Esophagus muscularis mucosa (tissue), 4 donors: ENCODE data around the gene ANGPTL4.
"Not testable (repeated sequence)": the region's sequence is repeated elsewhere in the genome, so short reads cannot be mapped to it uniquely, and the experiment has no call there.

Experiments
- CTCF ChIP-seq, 3 experiments: fragments of 200-600 bp in 2 of 3; fragments of 450-650 bp in 1 of 3; sonication (generic) in 2 of 3; IDR thresholded peaks; one replicate each; pipeline ENCODE4 v1.5.1; 2017 to 2019; ENCODE audit warnings: antibody characterized with exemption in 3 of 3, mild to moderate bottlenecking in 2 of 3, moderate library complexity in 1 of 3
- EP300 ChIP-seq: sonication (generic); formaldehyde crosslinking; IDR thresholded peaks from one replicate; pipeline ENCODE4 v1.6.1; 2017; ENCODE audit warnings: antibody characterized with exemption
- POLR2A ChIP-seq: fragments of 450-650 bp; IDR thresholded peaks from one replicate; pipeline ENCODE4 v1.6.1; 2017; ENCODE audit warnings: antibody characterized with exemption, moderate library complexity, mild to moderate bottlenecking, low read depth
- POLR2AphosphoS5 ChIP-seq, 2 donors: sonication (generic); formaldehyde crosslinking; IDR thresholded peaks; one replicate each; pipeline ENCODE4 v1.6.1; 2017; ENCODE audit warnings: antibody characterized with exemption in 2 of 2

- TF ChIP-seq POLR2AphosphoS5 (IDR thresholded peaks at IDR 0.05); POLR2A; CTCF (IDR thresholded peaks at IDR 0.05); EP300: not testable (repeated sequence)
These were observed 12.5 kb downstream of the ANGPTL4 start for GRCh38 chr19:8376373-8376974.
